ENCODE data around the gene SHOX. TPM values are rescaled to one million over a fixed set of nuclear protein-coding genes. Genes with fewer than 3 reads are reported as not detected.

SHOX gene
- total RNA-seq, 2 experiments from 2014 or later = not detected

- no peak for DNase-seq
- Mint-ChIP-seq H3K36me3 (ENCODE audit: low read depth) (no peaks in the 10 kb centered on the region), H3K4me1 (ENCODE audit: low read depth) (peaks cover 11% of the 10 kb centered on the region), H3K27me3 (ENCODE audit: low read depth) (peaks cover 75% of the 10 kb centered on the region), H3K9me3 (no peaks in the 10 kb centered on the region), H3K27ac (no peak overlapping the region), H3K4me3 (no peak overlapping the region)
- intact Hi-C loops (cut with micrococcal nuclease) = no loop called here
- CTCF ChIA-PET = no interaction called here
Observed at GRCh38 chrX:635428-636090, 5.0 kb downstream of the SHOX start.

- no peak for DNase-seq
- Mint-ChIP-seq H3K4me3 (no peak overlapping the region), H3K36me3 (ENCODE audit: low read depth) (no peaks in the 10 kb centered on the region), H3K27me3 (ENCODE audit: low read depth) (peaks cover 70% of the 10 kb centered on the region), H3K9me3 (no peaks in the 10 kb centered on the region), H3K4me1 (ENCODE audit: low read depth) (peaks cover 11% of the 10 kb centered on the region), H3K27ac (no peak overlapping the region)
- CTCF ChIA-PET = no interaction called here
- intact Hi-C loops (cut with micrococcal nuclease) = no loop called here
Observed at GRCh38 chrX:636981-637659, 6.5 kb downstream of the SHOX start.

- CTCF ChIA-PET = no interaction called here
- no peaks in the 10 kb centered on the region for H3K9me3 Mint-ChIP-seq
- no peaks in the 10 kb centered on the region for H3K36me3 Mint-ChIP-seq (ENCODE audit: low read depth)
- no peak overlapping the region for H3K27ac Mint-ChIP-seq
- peaks cover 11% of the 10 kb centered on the region for H3K4me1 Mint-ChIP-seq (ENCODE audit: low read depth)
- no peak for DNase-seq
- H3K4me3 Mint-ChIP-seq = no peak overlapping the region
- intact Hi-C loops (cut with micrococcal nuclease) = no loop called here
- H3K27me3 Mint-ChIP-seq (ENCODE audit: low read depth) = peaks cover 68% of the 10 kb centered on the region
Observed at GRCh38 chrX:637660-638481, 7.3 kb downstream of the SHOX start.

- Mint-ChIP-seq H3K4me1 (ENCODE audit: low read depth) (peaks cover 13% of the 10 kb centered on the region), H3K27ac (no peak overlapping the region), H3K27me3 (ENCODE audit: low read depth) (peaks cover 64% of the 10 kb centered on the region), H3K4me3 (no peak overlapping the region), H3K9me3 (no peaks in the 10 kb centered on the region), H3K36me3 (ENCODE audit: low read depth) (no peaks in the 10 kb centered on the region)
- CTCF ChIA-PET = no interaction called here
- intact Hi-C loops (cut with micrococcal nuclease) = no loop called here
- no peak for DNase-seq
Observed at GRCh38 chrX:638482-639131, 8.0 kb downstream of the SHOX start.

GRCh38 chrX:639151-639550 lies 8.6 kb downstream of the SHOX start:
- Mint-ChIP-seq H3K36me3 (ENCODE audit: low read depth) (no peaks in the 10 kb centered on the region), H3K27me3 (ENCODE audit: low read depth) (peaks cover 62% of the 10 kb centered on the region), H3K27ac (no peak overlapping the region), H3K9me3 (no peaks in the 10 kb centered on the region), H3K4me1 (ENCODE audit: low read depth) (peaks cover 13% of the 10 kb centered on the region), H3K4me3 (no peak overlapping the region)
- no peak for DNase-seq
- intact Hi-C loops (cut with micrococcal nuclease) = no loop called here
- CTCF ChIA-PET = no interaction called here

- H3K36me3 Mint-ChIP-seq (ENCODE audit: low read depth) = no peaks in the 10 kb centered on the region
- peaks cover 56% of the 10 kb centered on the region for H3K27me3 Mint-ChIP-seq (ENCODE audit: low read depth)
- H3K9me3 Mint-ChIP-seq = no peaks in the 10 kb centered on the region
- peaks cover 12% of the 10 kb centered on the region for H3K4me1 Mint-ChIP-seq (ENCODE audit: low read depth)
- intact Hi-C loops (cut with micrococcal nuclease) = no loop called here
- no peak overlapping the region for H3K27ac Mint-ChIP-seq
- no peak overlapping the region for H3K4me3 Mint-ChIP-seq
- CTCF ChIA-PET = no interaction called here
- DNase-seq = no peak
Observed at GRCh38 chrX:640641-641040, 10.1 kb downstream of the SHOX start.

- Mint-ChIP-seq H3K4me3 (no peak overlapping the region), H3K4me1 (ENCODE audit: low read depth) (peaks cover 10% of the 10 kb centered on the region), H3K27me3 (ENCODE audit: low read depth) (peaks cover 58% of the 10 kb centered on the region), H3K27ac (no peak overlapping the region), H3K36me3 (ENCODE audit: low read depth) (no peaks in the 10 kb centered on the region), H3K9me3 (no peaks in the 10 kb centered on the region)
- DNase-seq = no peak
- CTCF ChIA-PET = no interaction called here
- intact Hi-C loops (cut with micrococcal nuclease) = no loop called here
Observed at GRCh38 chrX:641671-642435, 11.3 kb downstream of the SHOX start.

- CTCF ChIA-PET = no interaction called here
- DNase-seq = no peak
- Mint-ChIP-seq H3K27ac (no peak overlapping the region), H3K27me3 (ENCODE audit: low read depth) (peaks cover 50% of the 10 kb centered on the region), H3K9me3 (no peaks in the 10 kb centered on the region), H3K4me3 (no peak overlapping the region), H3K4me1 (ENCODE audit: low read depth) (peaks cover 5% of the 10 kb centered on the region), H3K36me3 (ENCODE audit: low read depth) (no peaks in the 10 kb centered on the region)
- intact Hi-C loops (cut with micrococcal nuclease) = no loop called here
Observed at GRCh38 chrX:642436-643240, 12.0 kb downstream of the SHOX start.

- H3K4me1 Mint-ChIP-seq (ENCODE audit: low read depth) = peaks cover 2% of the 10 kb centered on the region
- peaks cover 44% of the 10 kb centered on the region for H3K27me3 Mint-ChIP-seq (ENCODE audit: low read depth)
- no peaks in the 10 kb centered on the region for H3K9me3 Mint-ChIP-seq
- CTCF ChIA-PET = no interaction called here
- no peaks in the 10 kb centered on the region for H3K36me3 Mint-ChIP-seq (ENCODE audit: low read depth)
- H3K4me3 Mint-ChIP-seq = no peak overlapping the region
- intact Hi-C loops (cut with micrococcal nuclease) = no loop called here
- H3K27ac Mint-ChIP-seq = no peak overlapping the region
- no peak for DNase-seq
Observed at GRCh38 chrX:643241-643595, 12.6 kb downstream of the SHOX start.

- H3K36me3 Mint-ChIP-seq (ENCODE audit: low read depth) = no peaks in the 10 kb centered on the region
- intact Hi-C loops (cut with micrococcal nuclease) = no loop called here
- DNase-seq = no peak
- H3K27ac Mint-ChIP-seq = no peak overlapping the region
- H3K9me3 Mint-ChIP-seq = no peaks in the 10 kb centered on the region
- no peak overlapping the region for H3K4me3 Mint-ChIP-seq
- peaks cover 2% of the 10 kb centered on the region for H3K4me1 Mint-ChIP-seq (ENCODE audit: low read depth)
- H3K27me3 Mint-ChIP-seq (ENCODE audit: low read depth) = peaks cover 37% of the 10 kb centered on the region
- CTCF ChIA-PET = no interaction called here
Observed at GRCh38 chrX:643911-644303, 13.3 kb downstream of the SHOX start.

GRCh38 chrX:644304-645281 lies 14.0 kb downstream of the SHOX start:
- no peaks in the 10 kb centered on the region for H3K9me3 Mint-ChIP-seq
- peaks cover 30% of the 10 kb centered on the region for H3K27me3 Mint-ChIP-seq (ENCODE audit: low read depth)
- H3K36me3 Mint-ChIP-seq (ENCODE audit: low read depth) = no peaks in the 10 kb centered on the region
- no peak for DNase-seq
- no peak overlapping the region for H3K27ac Mint-ChIP-seq
- no peak overlapping the region for H3K4me3 Mint-ChIP-seq
- H3K4me1 Mint-ChIP-seq (ENCODE audit: low read depth) = peaks cover 2% of the 10 kb centered on the region
- intact Hi-C loops (cut with micrococcal nuclease) = no loop called here
- CTCF ChIA-PET = no interaction called here
